HG03565 (cell line): ENCODE results near the gene ZNF622.
A peak's percentile ranks its signal among the peaks of the same experiment; 100 is the strongest.

Experiments used
- ATAC-seq: cut with Tn5 transposase; IDR thresholded peaks from one replicate; pipeline ENCODE4 v1.9.1; 2021; ENCODE audit warnings: mild to moderate bottlenecking, moderate library complexity; ENCODE audit not compliant: unreplicated experiment

The ZNF622 gene

GRCh38 chr5:16465544-16466432 is at the start of gene ZNF622:
Gene ZNF622, minus strand, starts transcription at chr5:16465800. Its CDS starts 135 bp downstream, at chr5:16465665.
- ATAC-seq: peak; percentile 65

- ATAC-seq: no peak
Measured at GRCh38 chr5:16510098-16510497, 44.5 kb upstream of the ZNF622 start.

- ATAC-seq: no peak
Measured at GRCh38 chr5:16508730-16509531, 43.3 kb upstream of the ZNF622 start.

- no peak for ATAC-seq
Measured at GRCh38 chr5:16507716-16508115, 42.1 kb upstream of the ZNF622 start.

- ATAC-seq: no peak
Measured at GRCh38 chr5:16505904-16506303, 40.3 kb upstream of the ZNF622 start.

GRCh38 chr5:16505140-16505891 is 39.7 kb upstream of the ZNF622 start:
- no peak for ATAC-seq

GRCh38 chr5:16504571-16504970 is 39.0 kb upstream of the ZNF622 start:
- ATAC-seq: no peak

- ATAC-seq: no peak
Measured at GRCh38 chr5:16502866-16503265, 37.3 kb upstream of the ZNF622 start.

- no peak for ATAC-seq
Measured at GRCh38 chr5:16500024-16500423, 34.4 kb upstream of the ZNF622 start.

- no peak for ATAC-seq
Measured at GRCh38 chr5:16497546-16497945, 31.9 kb upstream of the ZNF622 start.

GRCh38 chr5:16493261-16493660 is 27.7 kb upstream of the ZNF622 start:
- ATAC-seq: no peak

- ATAC-seq: no peak
Measured at GRCh38 chr5:16492398-16493140, 27.0 kb upstream of the ZNF622 start.

GRCh38 chr5:16490911-16491310 is 25.3 kb upstream of the ZNF622 start:
- no peak for ATAC-seq

- peak; percentile 87 for ATAC-seq
Measured at GRCh38 chr5:16489322-16489791, 23.8 kb upstream of the ZNF622 start.

- ATAC-seq: no peak
Measured at GRCh38 chr5:16487456-16487855, 21.9 kb upstream of the ZNF622 start.

- ATAC-seq: no peak
Measured at GRCh38 chr5:16486711-16487111, 21.1 kb upstream of the ZNF622 start.

GRCh38 chr5:16485656-16486055 is 20.1 kb upstream of the ZNF622 start:
- no peak for ATAC-seq

- ATAC-seq: no peak
Measured at GRCh38 chr5:16484081-16484480, 18.5 kb upstream of the ZNF622 start.

- ATAC-seq: no peak
Measured at GRCh38 chr5:16483361-16483760, 17.8 kb upstream of the ZNF622 start.

GRCh38 chr5:16482891-16483290 is 17.3 kb upstream of the ZNF622 start:
- ATAC-seq: no peak
